Thyroid gland (tissue), 4 donors: Measurements from ENCODE around the gene CR1.
"Not testable (repeated sequence)": the region's sequence is repeated elsewhere in the genome, so short reads cannot be mapped to it uniquely, and the experiment has no call there.

Source experiments
- POLR2A ChIP-seq, 2 donors: fragments of 450-650 bp; IDR thresholded peaks; one replicate each; pipeline ENCODE4 v1.6.1; 2017; ENCODE audit warnings: antibody characterized with exemption in 2 of 2, mild to moderate bottlenecking in 2 of 2, moderate library complexity in 1 of 2
- TF ChIP-seq, protein P1 (sequence below), 6 experiments: fragments of 200-600 bp in 3 of 6; fragments of 450-650 bp in 3 of 6; sonication (generic) in 3 of 6; IDR thresholded peaks; one replicate each; pipeline ENCODE4 v1.5.1; 2016 to 2019; ENCODE audit warnings: antibody characterized with exemption in 6 of 6, mild to moderate bottlenecking in 2 of 6, inconsistent platforms in 1 of 6, moderate library complexity in 1 of 6

DNA sequence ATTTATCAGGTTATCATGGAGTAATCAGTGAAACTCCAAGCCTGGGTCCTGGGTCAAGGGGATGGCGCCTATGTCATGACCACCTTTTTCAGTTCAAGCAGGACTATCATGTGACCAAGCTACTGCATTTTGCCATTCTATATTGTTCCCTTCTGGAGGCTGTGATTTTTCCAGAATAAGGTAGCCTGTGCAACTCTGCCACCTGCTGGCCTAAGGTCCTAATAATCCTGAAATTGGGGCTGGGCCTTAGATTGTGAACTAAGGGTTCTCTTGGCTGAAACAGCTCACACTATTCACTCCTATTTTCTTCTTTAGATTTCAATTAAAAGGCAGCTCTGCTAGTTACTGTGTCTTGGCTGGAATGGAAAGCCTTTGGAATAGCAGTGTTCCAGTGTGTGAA lies 32.4 kb downstream of the CR1 start:
- TF ChIP-seq POLR2A (IDR thresholded peaks at IDR 0.05): not testable (repeated sequence)
- TF ChIP-seq, protein P1, sequence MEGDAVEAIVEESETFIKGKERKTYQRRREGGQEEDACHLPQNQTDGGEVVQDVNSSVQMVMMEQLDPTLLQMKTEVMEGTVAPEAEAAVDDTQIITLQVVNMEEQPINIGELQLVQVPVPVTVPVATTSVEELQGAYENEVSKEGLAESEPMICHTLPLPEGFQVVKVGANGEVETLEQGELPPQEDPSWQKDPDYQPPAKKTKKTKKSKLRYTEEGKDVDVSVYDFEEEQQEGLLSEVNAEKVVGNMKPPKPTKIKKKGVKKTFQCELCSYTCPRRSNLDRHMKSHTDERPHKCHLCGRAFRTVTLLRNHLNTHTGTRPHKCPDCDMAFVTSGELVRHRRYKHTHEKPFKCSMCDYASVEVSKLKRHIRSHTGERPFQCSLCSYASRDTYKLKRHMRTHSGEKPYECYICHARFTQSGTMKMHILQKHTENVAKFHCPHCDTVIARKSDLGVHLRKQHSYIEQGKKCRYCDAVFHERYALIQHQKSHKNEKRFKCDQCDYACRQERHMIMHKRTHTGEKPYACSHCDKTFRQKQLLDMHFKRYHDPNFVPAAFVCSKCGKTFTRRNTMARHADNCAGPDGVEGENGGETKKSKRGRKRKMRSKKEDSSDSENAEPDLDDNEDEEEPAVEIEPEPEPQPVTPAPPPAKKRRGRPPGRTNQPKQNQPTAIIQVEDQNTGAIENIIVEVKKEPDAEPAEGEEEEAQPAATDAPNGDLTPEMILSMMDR (IDR thresholded peaks at IDR 0.05): not testable (repeated sequence)
